Sigmoid colon (tissue), 7 donors: ENCODE results near the gene PFKFB1. TPM values are rescaled to one million over a fixed set of nuclear protein-coding genes. Genes with fewer than 3 reads are reported as not detected.

Experiments used
- DNase-seq: peaks from one replicate; pipeline ENCODE4 v3.0.0-alpha.2; 2019
- H3K27ac ChIP-seq, 4 donors: fragments of 200-600 bp; sonication (generic); one replicate each; pipeline ENCODE4 v1.5.1; 2016 to 2019; ENCODE audit warnings: mild to moderate bottlenecking in 1 of 4
- H3K27me3 ChIP-seq, 3 donors: fragments of 200-600 bp; sonication (generic); one replicate each; pipeline ENCODE4 v1.5.1; 2019; ENCODE audit warnings: mild to moderate bottlenecking in 1 of 3
- H3K36me3 ChIP-seq, 4 donors: fragments of 200-600 bp; sonication (generic); one replicate each; pipeline ENCODE4 v1.5.1; 2016 to 2019
- H3K4me1 ChIP-seq, 4 donors: fragments of 200-600 bp; sonication (generic); one replicate each; pipeline ENCODE4 v1.5.1; 2017 to 2019
- H3K4me3 ChIP-seq, 4 donors: fragments of 200-600 bp; sonication (generic); one replicate each; pipeline ENCODE4 v1.5.1; 2017 to 2019; ENCODE audit warnings: mild to moderate bottlenecking in 2 of 4, moderate library complexity in 1 of 4
- H3K9me3 ChIP-seq, 4 donors: fragments of 200-600 bp in 3 of 4; sonication (generic) in 3 of 4; one replicate each; pipeline versions ENCODE4 v1.5.1 to v1.6.1; 2013 to 2019
- EP300 ChIP-seq, 4 donors: sonication (generic); formaldehyde crosslinking; IDR thresholded peaks; one replicate each; pipeline ENCODE4 v1.6.1; 2017; ENCODE audit warnings: antibody characterized with exemption in 4 of 4
- POLR2A ChIP-seq, 2 donors: fragments of 450-650 bp; IDR thresholded peaks; one replicate each; pipeline ENCODE4 v1.6.1; 2016; ENCODE audit warnings: antibody characterized with exemption in 2 of 2, mild to moderate bottlenecking in 2 of 2, moderate library complexity in 2 of 2
- POLR2AphosphoS5 ChIP-seq, 4 donors: sonication (generic); formaldehyde crosslinking; IDR thresholded peaks; one replicate each; pipeline ENCODE4 v1.6.1; 2017; ENCODE audit warnings: antibody characterized with exemption in 4 of 4
- WGBS, 2 donors: extraction: QIAGEN DNeasy Blood & Tissue Kit; methylation state at CpG; one replicate each; pipeline ENCODE4 v1.1.7; 2013; 5-methylcytosine and 5-hydroxymethylcytosine counted together
- intact Hi-C: fragments of 100-400 bp; cut with DNase I; formaldehyde crosslinking; loops from one replicate; pipeline ENCODE4 v1.15.1; 2023
- polyA plus RNA-seq, 3 donors: library from polyadenylated mRNA; stranded (reverse); fragments of 200-250 nt; gene quantifications; one replicate each; pipeline ENCODE4 v1.2.3, GENCODE V29; 2013
- total RNA-seq, 4 donors: library from RNA; depleted of rRNA; stranded (reverse); fragments of >200 nt; gene quantifications; one replicate each; pipeline ENCODE4 v1.1.0, GENCODE V29; 2016
- TF ChIP-seq, protein P1 (sequence below), 4 experiments: fragments of 450-650 bp in 3 of 4; fragments of 200-600 bp in 1 of 4; IDR thresholded peaks; one replicate each; pipeline ENCODE4 v1.5.1; 2016 to 2019; ENCODE audit warnings: antibody characterized with exemption in 4 of 4, mild to moderate bottlenecking in 3 of 4, moderate library complexity in 2 of 4
- donor health status: healthy with polysubstance abuse.
- donor health status: Bipolar disorder and iron deficiency.
- donor health status: healthy.

PFKFB1 gene
- total and polyA plus RNA-seq, 7 donors = 0.44 to 1.1 (median 0.52) TPM; not detected in 3

GRCh38 chrX:54935306-54935705 lies 58.7 kb downstream of the PFKFB1 start:
- Histone ChIP-seq H3K36me3 (no peaks in the 10 kb centered on the region), H3K27ac (no peak overlapping the region), H3K4me1 (no peaks in the 10 kb centered on the region), H3K27me3 (no peaks in the 10 kb centered on the region), H3K9me3 (no peaks in the 10 kb centered on the region), H3K4me3 (no peak overlapping the region)
- DNase-seq = no peak
- 88 to 99% methylated on average over 4 of the region's 4 CpGs for WGBS, 2 donors
- no peak for TF ChIP-seq POLR2A (IDR thresholded peaks at IDR 0.05)
- TF ChIP-seq POLR2AphosphoS5 (IDR thresholded peaks at IDR 0.05) = no peak
- no peak for TF ChIP-seq EP300 (IDR thresholded peaks at IDR 0.05)
- intact Hi-C loops = no loop called here

DNA sequence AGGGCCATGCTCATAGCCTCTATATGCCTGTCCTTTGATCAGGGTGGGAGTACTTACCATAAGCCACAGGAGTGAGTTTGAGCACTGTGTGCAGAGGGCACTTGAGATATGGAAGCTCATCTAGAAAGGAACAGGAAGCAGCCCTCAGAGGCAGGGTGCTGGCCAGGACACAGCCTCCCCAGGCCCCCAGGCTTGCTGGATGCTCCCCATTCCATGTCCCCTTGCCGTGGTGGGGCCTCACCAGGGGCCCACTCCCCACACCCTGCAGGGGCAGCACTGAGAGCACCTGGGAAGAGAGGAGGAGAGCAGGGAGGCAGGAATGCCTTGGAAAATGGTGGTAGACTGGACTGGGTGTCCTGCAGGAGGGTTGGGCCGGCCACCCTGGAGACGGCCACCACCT lies 59.1 kb downstream of the PFKFB1 start:
- Histone ChIP-seq H3K27me3 (no peaks in the 10 kb centered on the region), H3K4me3 (no peak overlapping the region), H3K9me3 (no peaks in the 10 kb centered on the region), H3K27ac (no peak overlapping the region), H3K4me1 (no peaks in the 10 kb centered on the region), H3K36me3 (peaks cover 0 to 2% (median 0%) of the 10 kb centered on the region in 4 donors)
- TF ChIP-seq POLR2AphosphoS5 (IDR thresholded peaks at IDR 0.05) = no peak
- TF ChIP-seq EP300 (IDR thresholded peaks at IDR 0.05) = no peak
- no peak for TF ChIP-seq POLR2A (IDR thresholded peaks at IDR 0.05)
- TF ChIP-seq, protein P1, sequence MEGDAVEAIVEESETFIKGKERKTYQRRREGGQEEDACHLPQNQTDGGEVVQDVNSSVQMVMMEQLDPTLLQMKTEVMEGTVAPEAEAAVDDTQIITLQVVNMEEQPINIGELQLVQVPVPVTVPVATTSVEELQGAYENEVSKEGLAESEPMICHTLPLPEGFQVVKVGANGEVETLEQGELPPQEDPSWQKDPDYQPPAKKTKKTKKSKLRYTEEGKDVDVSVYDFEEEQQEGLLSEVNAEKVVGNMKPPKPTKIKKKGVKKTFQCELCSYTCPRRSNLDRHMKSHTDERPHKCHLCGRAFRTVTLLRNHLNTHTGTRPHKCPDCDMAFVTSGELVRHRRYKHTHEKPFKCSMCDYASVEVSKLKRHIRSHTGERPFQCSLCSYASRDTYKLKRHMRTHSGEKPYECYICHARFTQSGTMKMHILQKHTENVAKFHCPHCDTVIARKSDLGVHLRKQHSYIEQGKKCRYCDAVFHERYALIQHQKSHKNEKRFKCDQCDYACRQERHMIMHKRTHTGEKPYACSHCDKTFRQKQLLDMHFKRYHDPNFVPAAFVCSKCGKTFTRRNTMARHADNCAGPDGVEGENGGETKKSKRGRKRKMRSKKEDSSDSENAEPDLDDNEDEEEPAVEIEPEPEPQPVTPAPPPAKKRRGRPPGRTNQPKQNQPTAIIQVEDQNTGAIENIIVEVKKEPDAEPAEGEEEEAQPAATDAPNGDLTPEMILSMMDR (IDR thresholded peaks at IDR 0.05) = no peak
- intact Hi-C loops = no loop called here
- WGBS, 2 donors = 81 to 82% methylated on average over 3 of the region's 3 CpGs
- DNase-seq = no peak

- WGBS, 2 donors = 74 to 92% methylated on average over 6 of the region's 6 CpGs
Observed at GRCh38 chrX:54934058-54934457, 59.9 kb downstream of the PFKFB1 start.

GRCh38 chrX:54933150-54933826 lies 60.7 kb downstream of the PFKFB1 start:
- H3K27ac ChIP-seq = no peak overlapping the region
- no peaks in the 10 kb centered on the region for H3K27me3 ChIP-seq
- 88 to 93% methylated on average over 10 of the region's 10 CpGs for WGBS, 2 donors
- TF ChIP-seq, protein P1 (IDR thresholded peaks at IDR 0.05) = no peak
- TF ChIP-seq EP300 (IDR thresholded peaks at IDR 0.05) (no peak), POLR2A (IDR thresholded peaks at IDR 0.05) (no peak), POLR2AphosphoS5 (IDR thresholded peaks at IDR 0.05) (no peak)
- no peaks in the 10 kb centered on the region for H3K4me1 ChIP-seq
- peaks cover 0 to 18% (median 0%) of the 10 kb centered on the region in 4 donors for H3K36me3 ChIP-seq
- intact Hi-C loops = no loop called here
- no peak for DNase-seq
- no peaks in the 10 kb centered on the region for H3K9me3 ChIP-seq
- H3K4me3 ChIP-seq = no peak overlapping the region

More at GRCh38 chrX:54934058-54934457, 59.9 kb downstream of the PFKFB1 start:
- intact Hi-C loops = no loop called here
- TF ChIP-seq POLR2A (IDR thresholded peaks at IDR 0.05) (no peak), POLR2AphosphoS5 (IDR thresholded peaks at IDR 0.05) (no peak), EP300 (IDR thresholded peaks at IDR 0.05) (no peak)
- TF ChIP-seq, protein P1 (IDR thresholded peaks at IDR 0.05) = no peak
- H3K27me3 ChIP-seq = no peaks in the 10 kb centered on the region
- no peak overlapping the region for H3K27ac ChIP-seq
- H3K36me3 ChIP-seq = peaks cover 0 to 10% (median 0%) of the 10 kb centered on the region in 4 donors
- DNase-seq = no peak
- H3K4me1 ChIP-seq = no peaks in the 10 kb centered on the region
- H3K9me3 ChIP-seq = no peaks in the 10 kb centered on the region
- H3K4me3 ChIP-seq = no peak overlapping the region

GRCh38 chrX:54931107-54931506 lies 62.9 kb downstream of the PFKFB1 start:
- peaks cover 0 to 28% (median 0%) of the 10 kb centered on the region in 4 donors for H3K36me3 ChIP-seq
- TF ChIP-seq EP300 (IDR thresholded peaks at IDR 0.05) (no peak), POLR2A (IDR thresholded peaks at IDR 0.05) (no peak), POLR2AphosphoS5 (IDR thresholded peaks at IDR 0.05) (no peak)
- TF ChIP-seq, protein P1 (IDR thresholded peaks at IDR 0.05) = no peak
- intact Hi-C loops = no loop called here
- H3K27me3 ChIP-seq = no peaks in the 10 kb centered on the region
- no peak overlapping the region for H3K4me3 ChIP-seq
- DNase-seq = no peak
- no peak overlapping the region for H3K27ac ChIP-seq
- no peaks in the 10 kb centered on the region for H3K9me3 ChIP-seq
- whole genome bisulfite sequencing, 2 donors = 31 to 76% methylated on average over 2 of the region's 2 CpGs
- H3K4me1 ChIP-seq = no peaks in the 10 kb centered on the region
